Neural progenitor cell (in vitro differentiated cells): ENCODE measurements around the gene PRELP.

ENCODE experiments used
- CTCF ChIP-seq: fragments of 200-600 bp; sonication (generic); IDR thresholded peaks from 2 replicates; pipeline ENCODE4 v1.5.1; 2017; ENCODE audit warnings: antibody characterized with exemption, mild to moderate bottlenecking
- EZH2phosphoT487 ChIP-seq: fragments of 200-600 bp; sonication (generic); IDR thresholded peaks from 2 replicates; pipeline ENCODE4 v1.6.1; 2017; ENCODE audit warnings: antibody characterized with exemption

GRCh38 chr1:203480084-203480483 is 4.5 kb downstream of the PRELP start:
- TF ChIP-seq CTCF (no peak), EZH2phosphoT487 (no peak)
